Fibroblast of lung (primary cell): ENCODE data around the gene PSEN1. TPM values are rescaled to one million over a fixed set of nuclear protein-coding genes. Genes with fewer than 3 reads are reported as not detected.

ENCODE experiments used
- DNase-seq, 2 donors: peaks; one replicate each; pipeline versions ENCODE4 v3.0.0 to v3.0.0-alpha.2; 2010; ENCODE audit warnings: low read depth in 2 of 2
- H2AFZ ChIP-seq: 2 replicates; pipeline ENCODE4 v1.5.1; 2012; ENCODE audit warnings: low read length, control low read depth, inconsistent platforms
- H3K27ac ChIP-seq: 2 replicates; pipeline ENCODE4 v1.5.1; 2011; ENCODE audit warnings: low read length, control low read depth; ENCODE audit not compliant: insufficient read depth
- H3K27me3 ChIP-seq: 2 replicates; pipeline ENCODE4 v1.5.1; 2011; ENCODE audit warnings: mild to moderate bottlenecking, low read length; ENCODE audit not compliant: control insufficient read depth, insufficient read depth
- H3K36me3 ChIP-seq: 2 replicates; pipeline ENCODE4 v1.5.1; 2011; ENCODE audit warnings: low read length; ENCODE audit not compliant: control insufficient read depth, insufficient read depth
- H3K4me1 ChIP-seq: 2 replicates; pipeline ENCODE4 v1.5.1; 2011; ENCODE audit warnings: low read length; ENCODE audit not compliant: control insufficient read depth, insufficient read depth; ENCODE audit errors: extremely low read depth
- H3K4me2 ChIP-seq: 2 replicates; pipeline ENCODE4 v1.5.1; 2011; ENCODE audit warnings: low read length, control low read depth; ENCODE audit not compliant: insufficient read depth; ENCODE audit errors: extremely low read depth
- H3K4me3 ChIP-seq, 4 experiments: fragments of 200-600 bp in 1 of 4; sonication (generic) in 1 of 4; replicated peaks in 1 of 4; 2 replicates each; pipeline ENCODE4 v1.5.1; 2011 to 2016; ENCODE audit warnings: low read length in 4 of 4, low read depth in 3 of 4, mild to moderate bottlenecking in 3 of 4, control low read depth in 2 of 4, inconsistent platforms in 1 of 4, mixed read lengths in 1 of 4; ENCODE audit not compliant: insufficient read depth in 1 of 4; ENCODE audit errors: control extremely low read depth in 1 of 4
- H3K79me2 ChIP-seq: 2 replicates; pipeline ENCODE4 v1.5.1; 2012; ENCODE audit warnings: mild to moderate bottlenecking, low read length, inconsistent platforms; ENCODE audit not compliant: control insufficient read depth, insufficient read depth
- H3K9ac ChIP-seq: 2 replicates; pipeline ENCODE4 v1.5.1; 2011; ENCODE audit warnings: mild to moderate bottlenecking, low read length, control low read depth; ENCODE audit not compliant: insufficient read depth
- H3K9me3 ChIP-seq: 2 replicates; pipeline ENCODE4 v1.5.1; 2012; ENCODE audit warnings: low read depth, low read length; ENCODE audit not compliant: control insufficient read depth, insufficient read depth
- H4K20me1 ChIP-seq: 2 replicates; pipeline ENCODE4 v1.5.1; 2011; ENCODE audit warnings: low read length; ENCODE audit not compliant: control insufficient read depth, insufficient read depth; ENCODE audit errors: extremely low read depth
- CTCF ChIP-seq, 2 donors: IDR thresholded peaks in 1 of 2; conservative IDR thresholded peaks in 1 of 2; 1 replicate in 1 of 2; 2 replicates in 1 of 2; pipeline ENCODE4 v1.5.1; 2011 to 2012; ENCODE audit warnings: low read length in 2 of 2, control low read depth in 1 of 2, inconsistent platforms in 1 of 2, low read depth in 1 of 2, mild to moderate bottlenecking in 1 of 2
- EZH2 ChIP-seq: IDR thresholded peaks from 2 replicates; pipeline ENCODE4 v1.5.1; 2012; ENCODE audit warnings: low read length, control low read depth, mild to moderate bottlenecking; ENCODE audit errors: missing control alignments
- polyA plus RNA-seq, 2 donors: library from polyadenylated mRNA; depleted of rRNA in 1 of 2; stranded (reverse) in 1 of 2; unstranded in 1 of 2; fragments of >200 nt; gene quantifications; 2 replicates each; pipeline ENCODE4 v1.2.1, GENCODE V29; 2011 to 2012; ENCODE audit warnings: missing spikeins in 1 of 2
- total RNA-seq: library from RNA; depleted of rRNA; stranded (reverse); fragments of >200 nt; gene quantifications from 2 replicates; pipeline ENCODE4 v1.2.1, GENCODE V29; 2014

The PSEN1 gene
- total and polyA plus RNA-seq, 2 donors (not counting 1 experiment from before 2014, with no cell fraction given), result 22.0 to 53.7 TPM

- TF ChIP-seq EZH2, result no peak
- TF ChIP-seq CTCF (conservative IDR thresholded peaks at IDR 0.05 in 1 of 2, IDR thresholded peaks at IDR 0.05 in 1 of 2; ENCODE audit: low read depth in 1 of 2, low read length in 2 of 2), result no peak
- H3K9me3 ChIP-seq, result no peaks in the 10 kb centered on the region
- H3K36me3 ChIP-seq, result peaks cover 6% of the 10 kb centered on the region
- H3K27ac ChIP-seq, result no peak overlapping the region
- H3K4me3 ChIP-seq, result no peak overlapping the region
- H4K20me1 ChIP-seq, result no peaks in the 10 kb centered on the region
- H3K4me1 ChIP-seq, result peaks cover 5% of the 10 kb centered on the region
- H3K79me2 ChIP-seq, result no peaks in the 10 kb centered on the region
- no peak for DNase-seq
- H3K27me3 ChIP-seq, result no peaks in the 10 kb centered on the region
- no peak overlapping the region for H2AFZ ChIP-seq
- no peak overlapping the region for H3K4me2 ChIP-seq
- no peak overlapping the region for H3K9ac ChIP-seq
These were observed 75.1 kb downstream of the PSEN1 start for GRCh38 chr14:73211251-73212040.

GRCh38 chr14:73216030-73216429, 79.7 kb downstream of the PSEN1 start:
- Histone ChIP-seq H3K27me3 (no peaks in the 10 kb centered on the region), H3K36me3 (peaks cover 8% of the 10 kb centered on the region), H3K4me1 (no peaks in the 10 kb centered on the region), H3K9me3 (no peaks in the 10 kb centered on the region), H3K4me3 (no peak overlapping the region), H3K9ac (no peak overlapping the region), H3K27ac (no peak overlapping the region), H3K4me2 (no peak overlapping the region), H2AFZ (no peak overlapping the region), H4K20me1 (no peaks in the 10 kb centered on the region), H3K79me2 (no peaks in the 10 kb centered on the region)
- no peak for TF ChIP-seq EZH2
- no peak for TF ChIP-seq CTCF (conservative IDR thresholded peaks at IDR 0.05 in 1 of 2, IDR thresholded peaks at IDR 0.05 in 1 of 2; ENCODE audit: low read depth in 1 of 2, low read length in 2 of 2)
- DNase-seq, result no peak

- Histone ChIP-seq H3K9ac (no peak overlapping the region), H3K36me3 (peaks cover 8% of the 10 kb centered on the region), H3K79me2 (no peaks in the 10 kb centered on the region), H3K27ac (no peak overlapping the region), H3K4me3 (no peak overlapping the region), H4K20me1 (no peaks in the 10 kb centered on the region), H3K27me3 (no peaks in the 10 kb centered on the region), H3K4me2 (no peak overlapping the region), H2AFZ (no peak overlapping the region), H3K9me3 (no peaks in the 10 kb centered on the region), H3K4me1 (no peaks in the 10 kb centered on the region)
- TF ChIP-seq CTCF (conservative IDR thresholded peaks at IDR 0.05 in 1 of 2, IDR thresholded peaks at IDR 0.05 in 1 of 2; ENCODE audit: low read depth in 1 of 2, low read length in 2 of 2), result no peak
- DNase-seq, result no peak
These were observed 81.1 kb downstream of the PSEN1 start for GRCh38 chr14:73217411-73217810.
